ENCODE data around the gene KIAA1614.

The KIAA1614 gene

DNA sequence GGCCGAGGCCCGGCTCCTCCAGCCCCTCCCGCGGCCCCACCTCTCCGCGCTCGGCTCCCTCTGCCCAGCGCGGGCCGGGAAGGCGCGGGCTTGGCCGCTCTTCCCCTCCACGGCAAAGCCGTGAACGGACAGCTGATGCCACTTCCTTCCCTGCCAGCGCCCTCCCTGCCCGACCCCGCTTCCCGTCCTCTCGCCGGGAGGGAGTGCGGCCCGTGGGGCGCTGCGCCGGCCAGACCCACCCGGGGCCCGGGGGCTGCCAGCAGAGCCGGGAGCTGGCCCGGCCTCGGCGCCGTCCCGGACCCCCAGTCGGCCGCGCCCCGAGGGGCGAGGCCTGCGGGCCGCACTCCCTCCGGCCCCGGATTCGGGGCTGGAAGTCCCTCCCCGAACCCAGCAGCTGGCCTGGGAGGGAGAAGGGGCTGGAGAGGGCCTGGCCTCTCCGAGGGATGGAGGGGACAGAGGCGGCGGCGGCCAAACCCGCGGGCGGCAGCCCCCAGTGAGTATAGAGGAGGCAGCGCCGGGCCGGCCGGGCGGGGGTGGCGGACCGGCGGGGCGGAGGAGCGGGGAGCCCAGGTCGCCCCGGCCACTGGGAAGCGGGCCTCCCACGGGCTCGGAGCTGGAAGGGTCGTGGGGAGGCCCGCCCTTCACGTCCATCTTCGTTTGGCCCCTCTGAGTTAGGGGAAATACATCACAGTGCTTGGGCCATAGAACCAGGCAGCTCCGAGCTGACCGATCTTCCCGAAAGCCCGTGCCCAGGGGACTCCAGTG is at the start of gene KIAA1614:
Gene KIAA1614 (plus strand): TSS at position 97 of the 765 bp plus-strand sequence. CDS start 347 bp downstream, at position 444.
- peak; percentile 78 for DNase-seq

DNA sequence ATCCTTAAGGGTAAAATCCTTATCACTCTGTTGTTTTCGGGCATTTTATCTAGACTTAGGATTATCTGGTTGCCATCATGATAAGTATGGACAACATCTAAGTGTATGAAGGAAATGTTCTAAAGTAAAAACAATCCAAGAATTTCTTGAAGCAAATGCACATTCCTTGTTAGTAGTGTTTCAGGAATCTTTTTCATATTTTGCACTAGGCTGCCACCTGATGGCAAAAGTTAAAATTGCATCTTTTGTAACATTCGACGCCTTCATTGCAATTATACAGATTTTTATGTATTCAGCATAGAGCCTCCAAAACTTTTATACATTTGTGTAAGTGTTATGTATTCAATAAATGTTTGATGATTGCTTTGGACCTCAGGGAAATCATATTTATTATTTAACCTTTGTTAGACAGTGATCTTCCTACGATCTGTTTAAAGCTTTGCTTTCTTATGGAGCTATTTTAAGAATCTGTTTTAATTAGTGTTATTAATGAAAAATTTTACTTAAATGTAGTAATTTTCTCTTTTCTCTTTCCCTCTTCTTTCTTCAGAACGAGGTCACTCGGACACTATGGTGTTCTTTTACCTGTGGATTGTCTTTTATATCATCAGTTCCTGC is 49.4 kb upstream of the KIAA1614 start:
- no peak for DNase-seq

GRCh38 chr1:180881806-180882509 is 30.7 kb upstream of the KIAA1614 start:
- no peak for DNase-seq

- DNase-seq = no peak
Measured at GRCh38 chr1:180884588-180885300, 28.0 kb upstream of the KIAA1614 start.

- no peak for DNase-seq
Measured at GRCh38 chr1:180886338-180886737, 26.4 kb upstream of the KIAA1614 start.

DNA sequence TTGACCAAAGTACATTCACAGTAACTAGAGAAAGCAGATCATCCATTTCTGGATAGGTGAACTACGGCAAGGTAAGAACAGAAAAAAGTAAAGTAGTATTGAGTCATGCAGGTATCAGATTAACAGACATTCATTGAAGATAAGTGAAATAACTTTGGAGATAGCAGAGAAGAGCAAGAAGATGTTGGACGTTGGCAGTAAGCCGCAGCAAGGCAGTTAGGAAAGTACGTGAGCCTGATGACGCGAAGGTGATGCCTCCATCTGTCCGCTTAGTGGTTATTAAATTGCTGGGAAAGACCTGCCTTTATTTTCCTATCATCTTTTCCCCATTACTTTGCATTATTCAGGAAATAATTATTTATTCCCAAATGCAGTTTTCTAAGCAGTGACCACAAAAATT is 24.9 kb upstream of the KIAA1614 start:
- DNase-seq = no peak

GRCh38 chr1:180888870-180889269 is 23.8 kb upstream of the KIAA1614 start:
- DNase-seq = no peak

DNA sequence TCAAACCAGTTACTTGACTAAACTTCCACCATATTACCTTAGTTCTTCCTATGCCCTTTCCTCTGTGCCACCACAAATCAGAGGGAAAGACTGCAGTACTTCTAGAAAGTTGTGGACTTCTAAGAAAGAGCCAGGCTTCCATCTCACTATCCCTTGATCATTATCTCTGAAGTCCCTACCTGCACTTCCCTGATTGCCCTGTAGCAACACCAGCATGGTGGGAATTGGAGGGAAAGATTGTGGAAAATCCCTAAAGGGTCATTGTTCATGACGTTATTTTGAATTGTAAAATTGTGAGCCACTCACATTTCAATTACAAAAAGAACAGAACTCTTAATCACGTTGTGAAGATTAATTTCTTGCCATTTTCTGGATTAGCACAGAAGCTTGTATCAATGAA is 23.4 kb upstream of the KIAA1614 start:
- DNase-seq = no peak

DNA sequence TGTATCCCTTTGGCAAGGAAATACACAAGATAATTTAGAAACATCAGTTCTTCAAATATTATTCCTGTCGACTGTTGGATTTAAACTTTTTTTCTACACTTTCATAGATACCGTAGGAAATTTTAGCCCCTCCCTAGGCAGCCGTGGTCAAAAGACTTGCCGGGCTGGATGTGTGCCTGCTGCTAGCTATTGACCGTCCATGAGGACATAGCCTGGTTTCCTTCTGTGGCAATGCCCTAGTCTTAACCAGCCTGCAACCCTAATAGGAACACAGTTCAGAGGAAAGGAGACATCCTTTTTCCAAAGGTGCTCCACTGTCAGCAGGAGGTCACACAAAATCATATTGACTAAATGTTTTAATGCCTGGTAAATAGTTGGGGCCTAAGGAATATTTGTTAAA is 20.4 kb upstream of the KIAA1614 start:
- DNase-seq = no peak

- no peak for DNase-seq
Measured at GRCh38 chr1:180892675-180893074, 20.0 kb upstream of the KIAA1614 start.

DNA sequence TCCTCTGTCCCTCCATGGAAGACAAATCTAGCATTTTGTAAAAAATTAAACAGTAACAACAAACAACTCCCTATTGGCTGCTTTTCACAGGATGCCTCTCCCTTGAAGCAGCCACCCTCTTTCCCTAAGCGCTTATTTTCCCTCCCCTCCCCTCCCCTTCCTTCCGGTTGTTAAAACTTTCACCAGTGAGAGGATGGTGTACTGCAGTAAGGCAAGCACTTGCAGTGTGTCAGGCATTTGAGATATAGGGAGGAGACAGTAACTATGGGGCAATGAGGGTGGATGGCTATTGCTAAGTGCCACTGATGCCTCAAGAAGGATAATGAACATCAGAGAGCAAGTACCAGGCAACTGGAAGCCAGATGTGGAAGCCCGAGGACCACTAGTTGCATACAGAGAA is 19.1 kb upstream of the KIAA1614 start:
- no peak for DNase-seq

GRCh38 chr1:180896161-180896560 is 16.5 kb upstream of the KIAA1614 start:
- DNase-seq = no peak

DNA sequence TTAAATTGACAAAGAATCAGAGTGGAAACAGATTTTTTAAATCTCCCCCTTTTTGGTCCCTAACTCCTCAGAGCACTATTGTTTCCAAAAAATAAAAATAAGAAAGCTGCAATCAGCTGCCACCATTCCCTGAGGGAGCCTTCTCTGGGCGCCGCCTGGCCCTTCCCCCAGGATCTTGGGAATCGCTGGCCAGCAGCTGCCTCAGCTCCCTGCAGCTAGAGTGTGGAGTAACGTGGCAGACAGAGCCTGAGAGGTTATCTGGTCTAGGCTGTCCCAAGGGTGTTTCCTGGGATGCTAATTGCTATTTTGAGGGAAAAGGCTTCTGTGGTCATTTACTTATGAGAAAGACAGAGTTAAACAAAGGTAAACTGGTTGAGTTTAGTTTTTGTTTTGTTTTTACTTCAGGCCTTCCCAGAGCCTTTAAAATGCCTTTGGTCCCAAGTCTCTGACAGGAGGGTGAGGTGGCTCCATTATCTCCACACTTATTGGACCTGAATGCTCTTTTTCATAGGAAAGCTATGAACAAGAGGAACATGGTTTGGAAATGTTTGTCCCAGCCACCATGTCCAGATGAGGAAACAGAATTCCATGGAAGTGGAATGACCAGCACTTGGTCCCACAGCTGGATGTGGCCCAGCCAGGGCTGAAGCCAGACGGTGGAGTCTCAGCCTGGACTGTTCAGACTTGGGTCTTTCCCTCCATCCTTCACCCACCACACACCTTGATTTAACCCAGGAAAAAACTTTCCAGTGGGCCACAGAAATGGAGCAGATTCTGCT is 14.1 kb upstream of the KIAA1614 start:
- no peak for DNase-seq

GRCh38 chr1:180899262-180899661 is 13.4 kb upstream of the KIAA1614 start:
- DNase-seq = no peak

GRCh38 chr1:180901076-180901990 is 11.4 kb upstream of the KIAA1614 start:
- DNase-seq = no peak

DNA sequence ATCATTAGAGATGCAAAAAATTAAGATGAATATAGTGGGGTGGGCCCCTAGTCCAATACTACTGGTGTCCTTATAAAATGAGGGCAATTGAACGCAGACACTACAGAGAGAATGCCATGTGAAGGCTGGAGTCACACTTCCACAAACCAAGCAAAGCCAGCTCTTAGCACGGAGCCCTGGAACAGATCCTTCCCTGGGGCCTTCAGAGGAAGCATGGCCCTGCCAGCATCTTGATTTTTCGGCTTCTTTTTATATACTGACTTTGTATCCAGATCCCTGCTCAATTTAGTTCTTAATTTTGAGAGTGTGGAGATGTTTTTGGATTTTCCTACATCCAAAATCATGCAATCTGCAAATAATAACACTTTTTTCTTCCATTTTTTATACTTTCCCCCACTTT is 10.2 kb upstream of the KIAA1614 start:
- no peak for DNase-seq

DNA sequence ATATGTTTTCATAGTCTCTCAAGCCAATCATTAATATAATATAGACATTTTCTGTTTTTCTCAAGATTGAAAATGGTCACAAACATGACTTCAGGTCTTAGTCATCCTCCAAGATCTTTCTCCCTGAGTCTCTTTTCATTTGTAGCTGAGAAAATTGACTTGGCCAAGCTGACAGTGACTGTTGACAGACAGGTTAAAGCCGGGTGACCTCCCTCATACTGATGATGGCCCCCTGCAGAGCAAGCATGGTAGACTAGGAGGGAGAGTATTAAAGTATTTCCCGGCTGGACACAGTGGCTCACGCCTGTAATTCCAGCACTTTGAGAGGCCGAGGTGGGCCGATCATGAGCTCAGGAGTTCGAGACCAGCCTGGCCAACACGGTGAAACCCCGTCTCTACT is 6.8 kb upstream of the KIAA1614 start:
- DNase-seq = no peak

DNA sequence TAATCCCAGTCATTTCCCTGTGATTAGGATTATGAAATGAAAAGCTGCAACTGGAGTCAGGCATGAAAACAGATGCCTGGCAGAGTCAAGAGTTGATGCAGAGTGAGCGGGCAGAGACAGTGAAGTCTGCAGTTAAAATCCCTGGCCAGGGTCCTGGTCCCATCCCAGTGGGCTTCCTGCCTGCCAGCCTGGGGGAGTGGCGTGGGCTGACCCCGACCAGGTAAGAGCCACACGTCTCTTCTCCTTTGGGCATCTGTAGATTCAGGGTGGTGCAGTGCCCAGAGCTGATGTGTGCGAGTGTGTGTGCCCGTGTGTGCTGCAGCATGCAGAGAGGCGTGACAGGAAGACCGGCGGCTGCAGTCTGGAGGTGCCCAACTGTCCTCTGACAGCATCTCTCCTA is 6.2 kb upstream of the KIAA1614 start:
- DNase-seq = no peak

DNA sequence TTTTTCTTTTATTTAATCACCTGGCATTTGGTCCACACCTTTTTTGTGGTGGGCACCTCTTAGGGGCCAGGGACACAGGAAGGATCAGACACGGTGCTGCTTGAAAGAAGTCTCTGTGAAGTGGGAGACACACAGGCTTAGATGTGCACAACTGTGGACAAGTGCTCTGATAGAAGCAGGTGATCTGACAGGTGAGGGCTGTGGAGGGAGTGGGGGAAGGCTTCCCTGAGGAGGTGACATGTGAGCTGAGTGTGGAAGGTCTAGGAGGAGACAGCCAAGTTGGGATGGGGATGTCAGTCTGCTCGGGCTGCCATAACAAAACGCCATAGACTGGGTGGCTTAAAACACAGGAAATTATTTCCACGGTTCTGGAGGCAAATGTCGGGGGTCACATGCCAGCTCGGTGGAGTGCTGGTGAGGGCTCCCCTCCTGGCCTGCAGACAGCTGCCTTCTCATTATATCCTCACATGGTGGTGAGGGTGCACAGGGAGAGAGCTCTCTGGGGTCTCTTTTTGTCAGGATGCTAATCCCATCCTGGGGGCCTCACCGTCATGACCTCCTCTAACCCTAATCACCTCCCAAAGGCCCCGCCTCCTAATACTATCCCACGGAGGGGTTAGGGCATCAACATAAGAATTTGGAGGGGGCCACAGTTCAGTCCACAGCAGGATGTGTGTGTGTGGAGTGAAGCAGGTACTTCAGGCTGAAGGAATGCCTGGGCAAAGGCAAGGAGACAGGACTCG is 5.2 kb upstream of the KIAA1614 start:
- no peak for DNase-seq

GRCh38 chr1:180908074-180908765 is 4.5 kb upstream of the KIAA1614 start:
- no peak for DNase-seq
